Vagina (tissue), 2 donors: ENCODE measurements around the gene GATAD1. TPM values are rescaled to one million over a fixed set of nuclear protein-coding genes. Genes with fewer than 3 reads are reported as not detected.

Experiments
- DNase-seq, 2 donors: peaks; one replicate each; pipeline ENCODE4 v3.0.0-alpha.2; 2017; ENCODE audit errors: extremely low spot score in 2 of 2
- H3K27ac ChIP-seq: fragments of 200-600 bp; sonication (generic); one replicate; pipeline ENCODE4 v1.5.1; 2019
- H3K27me3 ChIP-seq: fragments of 200-600 bp; sonication (generic); one replicate; pipeline ENCODE4 v1.5.1; 2019
- H3K36me3 ChIP-seq, 2 donors: fragments of 200-600 bp; sonication (generic); one replicate each; pipeline ENCODE4 v1.5.1; 2017 to 2019
- H3K4me1 ChIP-seq: fragments of 200-600 bp; sonication (generic); one replicate; pipeline ENCODE4 v1.5.1; 2019
- H3K4me3 ChIP-seq, 2 donors: fragments of 200-600 bp; sonication (generic); 1 replicate in 1 of 2; 2 replicates in 1 of 2; pipeline ENCODE4 v1.5.1; 2016 to 2019
- H3K9me3 ChIP-seq: fragments of 200-600 bp; sonication (generic); one replicate; pipeline ENCODE4 v1.5.1; 2019
- POLR2A ChIP-seq, 2 donors: fragments of 450-650 bp; IDR thresholded peaks; one replicate each; pipeline ENCODE4 v1.6.1; 2017; ENCODE audit warnings: antibody characterized with exemption in 2 of 2, mild to moderate bottlenecking in 2 of 2, moderate library complexity in 2 of 2
- POLR2AphosphoS5 ChIP-seq, 2 donors: sonication (generic); formaldehyde crosslinking; IDR thresholded peaks; one replicate each; pipeline ENCODE4 v1.9.0; 2017; ENCODE audit warnings: antibody characterized with exemption in 2 of 2, mild to moderate bottlenecking in 2 of 2, low read depth in 1 of 2; ENCODE audit not compliant: insufficient read depth in 1 of 2
- intact Hi-C: fragments of 100-400 bp; cut with DNase I; formaldehyde crosslinking; loops from one replicate; pipeline ENCODE4 v1.15.1; 2023
- total RNA-seq: library from RNA; depleted of rRNA; stranded (reverse); fragments of >200 nt; gene quantifications from one replicate; pipeline ENCODE4 v1.2.3, GENCODE V29; 2016
- TF ChIP-seq, protein P1 (sequence below), 3 experiments: fragments of 450-650 bp in 2 of 3; fragments of 200-600 bp in 1 of 3; sonication (generic) in 1 of 3; IDR thresholded peaks; one replicate each; pipeline ENCODE4 v1.5.1; 2017 to 2019; ENCODE audit warnings: antibody characterized with exemption in 3 of 3, mild to moderate bottlenecking in 2 of 3, moderate library complexity in 2 of 3

GATAD1 gene
- total RNA-seq, 1 donor from 2014 or later: 30.4 TPM

DNA sequence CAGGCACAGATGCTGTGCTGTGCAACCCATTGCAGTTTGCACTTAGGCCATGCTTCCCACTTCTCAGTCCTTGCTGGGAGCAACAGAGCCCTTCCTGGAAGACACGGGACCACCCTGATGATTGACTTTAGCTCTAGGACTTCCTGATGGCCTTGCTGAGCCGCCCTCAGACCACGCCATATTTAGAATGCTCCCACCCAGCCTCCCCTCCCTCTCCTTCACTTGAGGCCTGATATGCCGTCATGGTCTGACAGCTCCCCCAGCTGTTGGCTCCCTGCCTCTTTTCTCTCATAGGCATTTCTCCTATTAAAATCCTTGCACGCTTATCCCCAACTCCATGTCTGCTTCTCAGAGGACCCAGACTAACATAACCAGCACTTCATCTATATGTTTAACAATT, 29.4 kb upstream of the GATAD1 start:
- no peak for DNase-seq
- Histone ChIP-seq H3K4me3 (no peak overlapping the region), H3K36me3 (no peaks in the 10 kb centered on the region), H3K9me3 (no peaks in the 10 kb centered on the region), H3K27me3 (no peaks in the 10 kb centered on the region), H3K4me1 (no peaks in the 10 kb centered on the region), H3K27ac (no peak overlapping the region)
- intact Hi-C loops: no loop called here
- TF ChIP-seq, protein P1, sequence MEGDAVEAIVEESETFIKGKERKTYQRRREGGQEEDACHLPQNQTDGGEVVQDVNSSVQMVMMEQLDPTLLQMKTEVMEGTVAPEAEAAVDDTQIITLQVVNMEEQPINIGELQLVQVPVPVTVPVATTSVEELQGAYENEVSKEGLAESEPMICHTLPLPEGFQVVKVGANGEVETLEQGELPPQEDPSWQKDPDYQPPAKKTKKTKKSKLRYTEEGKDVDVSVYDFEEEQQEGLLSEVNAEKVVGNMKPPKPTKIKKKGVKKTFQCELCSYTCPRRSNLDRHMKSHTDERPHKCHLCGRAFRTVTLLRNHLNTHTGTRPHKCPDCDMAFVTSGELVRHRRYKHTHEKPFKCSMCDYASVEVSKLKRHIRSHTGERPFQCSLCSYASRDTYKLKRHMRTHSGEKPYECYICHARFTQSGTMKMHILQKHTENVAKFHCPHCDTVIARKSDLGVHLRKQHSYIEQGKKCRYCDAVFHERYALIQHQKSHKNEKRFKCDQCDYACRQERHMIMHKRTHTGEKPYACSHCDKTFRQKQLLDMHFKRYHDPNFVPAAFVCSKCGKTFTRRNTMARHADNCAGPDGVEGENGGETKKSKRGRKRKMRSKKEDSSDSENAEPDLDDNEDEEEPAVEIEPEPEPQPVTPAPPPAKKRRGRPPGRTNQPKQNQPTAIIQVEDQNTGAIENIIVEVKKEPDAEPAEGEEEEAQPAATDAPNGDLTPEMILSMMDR (IDR thresholded peaks at IDR 0.05): no peak
- TF ChIP-seq POLR2A (IDR thresholded peaks at IDR 0.05): no peak
- no peak for TF ChIP-seq POLR2AphosphoS5 (IDR thresholded peaks at IDR 0.05; ENCODE audit: insufficient read depth in 1 of 2, low read depth in 1 of 2)

DNA sequence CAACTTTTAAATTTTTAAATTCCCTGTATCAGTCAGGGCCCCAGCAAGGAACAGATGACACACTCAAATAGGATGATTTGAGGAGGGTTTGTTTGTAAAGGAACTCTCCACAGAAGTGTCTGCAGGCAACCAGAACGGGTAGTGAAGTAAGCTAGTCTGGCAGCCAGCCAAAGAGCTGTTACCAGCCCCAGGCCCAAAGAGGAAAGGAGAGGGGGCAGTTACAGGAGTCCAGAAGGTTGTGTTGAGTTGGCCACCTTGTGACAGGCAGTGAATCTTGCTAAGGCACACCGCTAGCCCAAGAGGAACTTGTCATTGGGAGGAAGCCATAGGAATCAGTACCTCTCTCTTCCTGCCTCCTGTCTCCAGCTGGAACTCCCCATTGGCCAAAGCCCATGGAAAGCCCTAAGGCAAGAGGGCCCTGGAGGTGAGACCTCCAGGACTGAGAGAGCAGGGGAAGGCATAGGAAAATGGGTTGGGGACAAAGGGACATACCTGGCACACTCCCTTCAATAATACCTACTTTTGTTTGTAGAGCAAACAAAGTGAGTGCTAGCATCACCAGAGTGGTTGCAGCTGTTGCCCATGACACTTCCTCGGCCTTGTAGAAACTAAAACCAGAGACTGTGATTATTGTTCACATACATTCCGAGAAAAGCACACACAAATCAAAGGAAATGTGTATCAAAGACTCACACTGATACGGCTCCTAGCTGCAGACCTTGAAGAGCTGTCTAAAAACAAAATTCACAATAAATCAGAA, 25.4 kb upstream of the GATAD1 start:
- TF ChIP-seq, protein P1 (IDR thresholded peaks at IDR 0.05): no peak
- no peak for TF ChIP-seq POLR2AphosphoS5 (IDR thresholded peaks at IDR 0.05; ENCODE audit: insufficient read depth in 1 of 2, low read depth in 1 of 2)
- no peak for TF ChIP-seq POLR2A (IDR thresholded peaks at IDR 0.05)
- no peak overlapping the region for H3K4me3 ChIP-seq
- H3K36me3 ChIP-seq: no peaks in the 10 kb centered on the region
- intact Hi-C loops: no loop called here
- no peaks in the 10 kb centered on the region for H3K4me1 ChIP-seq
- no peak overlapping the region for H3K27ac ChIP-seq
- no peaks in the 10 kb centered on the region for H3K27me3 ChIP-seq
- no peaks in the 10 kb centered on the region for H3K9me3 ChIP-seq
- no peak for DNase-seq

DNA sequence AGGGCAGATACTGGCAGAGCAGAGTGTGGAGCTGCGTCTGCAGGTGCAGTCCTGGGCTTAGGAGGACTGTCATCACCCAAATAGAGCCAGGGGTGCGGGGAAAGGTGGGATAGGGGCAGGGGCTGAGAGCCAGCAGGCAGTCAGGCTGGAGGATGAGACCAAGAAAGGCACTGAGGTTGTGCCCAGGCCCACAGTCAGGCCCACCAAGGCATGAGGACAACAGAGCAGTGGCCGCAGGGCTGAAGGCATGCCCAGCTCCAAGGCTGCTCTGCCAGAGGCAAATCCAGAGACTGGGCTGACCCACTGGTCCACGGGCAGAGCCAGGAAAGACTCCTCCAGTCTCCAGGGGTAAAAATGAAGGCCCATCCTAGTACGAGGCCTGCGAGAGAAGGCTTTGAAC, 24.4 kb upstream of the GATAD1 start:
- H3K9me3 ChIP-seq: no peaks in the 10 kb centered on the region
- H3K27ac ChIP-seq: no peak overlapping the region
- no peak for TF ChIP-seq POLR2AphosphoS5 (IDR thresholded peaks at IDR 0.05; ENCODE audit: insufficient read depth in 1 of 2, low read depth in 1 of 2)
- TF ChIP-seq POLR2A (IDR thresholded peaks at IDR 0.05): no peak
- TF ChIP-seq, protein P1 (IDR thresholded peaks at IDR 0.05): no peak
- no peaks in the 10 kb centered on the region for H3K27me3 ChIP-seq
- no peaks in the 10 kb centered on the region for H3K4me1 ChIP-seq
- no peaks in the 10 kb centered on the region for H3K36me3 ChIP-seq
- H3K4me3 ChIP-seq: no peak overlapping the region
- no peak for DNase-seq
- intact Hi-C loops: no loop called here

DNA sequence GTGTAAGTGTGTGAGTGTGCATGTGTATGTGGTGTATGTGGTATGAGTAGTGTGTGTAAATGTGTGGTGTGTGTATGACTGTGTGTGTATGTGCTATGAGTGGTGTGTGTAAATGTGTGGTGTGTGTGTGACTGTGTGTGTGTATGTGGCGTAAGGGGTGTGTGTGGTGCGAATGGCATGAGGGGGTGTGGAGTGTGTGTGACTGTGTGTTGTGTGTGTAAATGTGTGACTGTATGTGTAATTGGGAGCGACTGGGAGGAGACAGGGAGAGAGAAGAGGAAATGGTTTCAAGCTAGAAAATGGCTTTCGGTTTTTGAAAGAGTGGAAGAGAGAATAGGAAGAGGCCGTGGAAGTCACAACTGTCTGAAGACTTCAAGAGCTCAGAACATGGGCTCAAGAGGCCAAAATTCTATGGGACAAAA, 23.6 kb upstream of the GATAD1 start:
- Histone ChIP-seq H3K36me3 (no peaks in the 10 kb centered on the region), H3K4me1 (no peaks in the 10 kb centered on the region), H3K9me3 (no peaks in the 10 kb centered on the region), H3K27me3 (no peaks in the 10 kb centered on the region), H3K4me3 (no peak overlapping the region), H3K27ac (peak overlapping the region; percentile 52)
- intact Hi-C loops: no loop called here
- no peak for DNase-seq
- TF ChIP-seq, protein P1 (IDR thresholded peaks at IDR 0.05): no peak
- TF ChIP-seq POLR2A (IDR thresholded peaks at IDR 0.05): no peak
- TF ChIP-seq POLR2AphosphoS5 (IDR thresholded peaks at IDR 0.05; ENCODE audit: insufficient read depth in 1 of 2, low read depth in 1 of 2): no peak

DNA sequence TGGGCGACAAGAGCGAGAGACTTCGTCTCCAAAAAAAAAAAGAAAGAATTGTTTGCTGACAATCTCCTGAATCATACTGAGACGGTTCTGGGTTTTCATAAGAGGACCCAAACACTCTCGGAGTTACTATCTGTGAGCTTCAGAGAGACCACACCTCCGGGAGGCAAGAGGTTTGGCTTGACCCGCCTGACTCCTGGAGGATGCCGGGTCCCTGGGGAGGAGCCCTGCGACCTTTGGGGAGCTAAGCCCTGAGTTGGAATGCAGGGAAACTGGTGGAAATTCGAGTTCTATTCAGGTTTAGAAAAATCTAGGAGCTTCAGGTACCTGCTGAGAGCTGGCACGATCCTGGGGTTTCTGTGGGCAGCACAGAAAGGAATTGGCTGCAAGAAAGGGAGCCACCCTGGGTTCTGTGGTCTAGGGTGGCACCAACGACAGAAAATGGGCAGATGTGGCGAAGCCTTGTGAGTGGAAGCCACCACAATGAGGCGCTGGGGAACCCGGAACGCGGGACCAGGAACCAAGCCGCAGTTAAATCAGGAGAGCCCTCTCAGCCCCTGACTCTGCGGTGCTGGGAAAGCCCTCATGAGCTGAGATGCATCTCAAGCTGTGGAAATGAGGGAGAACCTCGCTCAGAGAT, 21.9 kb upstream of the GATAD1 start:
- no peak overlapping the region for H3K4me3 ChIP-seq
- TF ChIP-seq, protein P1 (IDR thresholded peaks at IDR 0.05): no peak
- TF ChIP-seq POLR2AphosphoS5 (IDR thresholded peaks at IDR 0.05; ENCODE audit: insufficient read depth in 1 of 2, low read depth in 1 of 2) (no peak), POLR2A (IDR thresholded peaks at IDR 0.05) (no peak)
- DNase-seq: no peak
- H3K36me3 ChIP-seq: no peaks in the 10 kb centered on the region
- no peak overlapping the region for H3K27ac ChIP-seq
- H3K27me3 ChIP-seq: no peaks in the 10 kb centered on the region
- intact Hi-C loops: no loop called here
- H3K9me3 ChIP-seq: no peaks in the 10 kb centered on the region
- no peaks in the 10 kb centered on the region for H3K4me1 ChIP-seq
